ENCODE measurements around the gene SH3PXD2A.
A peak's percentile ranks its signal among the peaks of the same experiment; 100 is the strongest.
"Not testable (repeated sequence)": the region's sequence is repeated elsewhere in the genome, so short reads cannot be mapped to it uniquely, and the experiment has no call there.

Gene SH3PXD2A

DNA sequence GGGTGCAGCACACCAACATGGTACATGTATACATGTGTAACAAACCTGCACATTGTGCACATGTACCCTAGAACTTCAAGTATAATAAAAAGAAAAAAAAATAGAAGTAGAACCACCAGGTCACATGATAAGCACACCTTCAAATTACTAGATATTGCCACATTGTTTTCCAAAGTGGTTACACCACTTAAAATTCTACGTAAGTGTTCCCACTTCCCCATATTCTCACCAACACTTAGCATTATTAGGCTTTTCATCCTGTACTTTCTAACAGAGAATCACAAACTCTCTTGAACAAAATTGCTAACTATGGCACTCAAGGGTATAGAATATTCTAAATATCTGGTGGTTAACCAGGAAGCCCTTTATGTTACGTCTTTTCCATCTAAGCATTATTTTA lies 22.6 kb downstream of the SH3PXD2A start:
- DNase-seq: no peak

DNA sequence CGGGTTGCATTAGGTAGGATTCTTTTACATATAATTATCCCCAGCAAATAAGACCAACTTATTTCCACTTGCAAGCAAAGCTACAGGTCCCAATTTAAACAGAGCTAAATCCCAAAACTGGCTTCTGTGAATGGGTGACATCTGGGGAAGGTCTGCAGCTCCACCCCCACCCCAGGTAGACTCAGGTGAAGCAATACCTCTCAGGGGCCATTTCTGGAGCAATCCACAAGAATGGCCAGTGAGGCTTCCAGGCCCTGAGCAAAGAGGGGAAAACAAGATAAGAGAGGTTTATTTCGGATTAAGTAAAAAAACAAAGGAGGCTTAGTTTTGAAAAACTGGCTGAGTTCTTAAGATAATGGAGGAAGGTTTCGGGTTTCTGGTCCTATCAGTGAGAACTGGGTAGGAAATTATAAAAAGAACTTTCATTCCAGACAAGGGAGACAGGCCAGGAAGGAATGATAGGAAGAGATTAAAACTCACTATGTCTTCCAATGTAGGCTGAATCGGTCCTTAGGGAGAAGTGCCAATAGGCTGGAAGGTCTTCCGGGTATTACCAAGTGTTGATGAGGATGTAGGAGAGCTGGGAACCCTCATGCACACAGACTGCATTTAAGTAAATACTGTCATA lies 25.4 kb downstream of the SH3PXD2A start:
- no peak for DNase-seq

DNA sequence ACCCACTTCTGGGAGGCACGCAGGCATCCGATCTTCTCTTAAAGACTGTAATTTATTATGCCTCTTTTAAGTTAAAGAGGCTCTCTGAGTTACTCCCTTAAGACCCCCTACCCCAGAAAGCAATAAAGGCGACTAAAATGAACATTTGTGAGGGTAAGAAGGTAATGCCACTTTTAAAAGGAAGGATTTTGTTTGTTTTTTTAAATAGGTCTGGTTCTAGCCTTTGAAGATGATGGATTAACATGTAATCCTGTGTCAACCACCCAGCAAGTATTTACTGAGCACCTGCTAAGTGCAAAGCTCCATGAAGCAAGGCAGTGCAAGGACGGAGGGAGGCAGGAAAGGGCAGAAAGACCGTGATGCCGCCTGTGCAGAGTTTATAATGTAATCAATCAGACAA lies 26.1 kb downstream of the SH3PXD2A start:
- no peak for DNase-seq

DNA sequence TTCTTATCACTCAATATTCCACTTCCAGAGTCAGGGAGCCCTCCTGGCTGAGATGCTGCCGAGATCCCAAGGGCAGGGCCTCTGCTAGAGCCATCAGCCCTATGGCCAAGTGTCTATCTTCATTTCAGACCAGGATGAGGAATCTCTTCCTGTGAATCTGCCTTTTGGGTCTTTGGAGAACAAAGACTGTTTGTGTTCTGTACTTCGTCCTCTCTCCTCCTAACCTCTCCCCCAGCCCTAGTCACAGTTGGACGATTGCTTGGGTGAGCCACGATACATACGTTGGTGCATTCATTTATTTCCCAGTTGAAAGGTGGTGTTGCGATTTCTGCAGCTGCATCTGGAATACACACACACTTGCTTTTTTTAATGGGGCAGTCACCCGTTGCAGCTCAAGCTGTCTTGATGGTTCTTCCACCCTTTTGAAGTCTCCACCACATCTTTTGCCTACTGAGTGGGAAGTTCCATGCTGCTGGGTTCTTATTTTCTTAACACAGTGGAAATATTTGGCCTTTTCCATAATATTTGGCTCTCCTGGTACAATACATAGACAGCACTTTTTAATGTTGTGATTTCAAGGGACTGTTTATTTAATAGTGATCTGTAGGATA lies 26.7 kb downstream of the SH3PXD2A start:
- no peak for DNase-seq

DNA sequence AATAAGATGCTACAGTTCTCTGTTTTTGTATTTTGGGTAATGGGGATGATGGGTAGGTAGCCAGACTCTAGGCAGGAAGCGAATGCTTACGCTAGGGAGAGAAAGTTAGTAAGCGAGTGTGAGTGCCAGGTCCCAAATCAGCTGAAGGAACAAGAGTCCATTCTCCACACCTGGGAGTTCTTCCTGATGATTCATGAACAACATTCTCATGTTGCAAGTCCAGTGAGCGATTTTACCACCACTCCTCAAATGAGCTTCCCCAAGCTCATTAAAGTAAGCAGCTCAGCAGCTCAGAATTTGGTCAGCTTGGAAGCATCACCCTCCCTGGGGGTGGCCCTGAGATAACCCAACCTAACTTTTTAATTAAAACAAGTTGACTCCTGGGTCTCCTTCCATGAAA lies 27.3 kb downstream of the SH3PXD2A start:
- DNase-seq: no peak

DNA sequence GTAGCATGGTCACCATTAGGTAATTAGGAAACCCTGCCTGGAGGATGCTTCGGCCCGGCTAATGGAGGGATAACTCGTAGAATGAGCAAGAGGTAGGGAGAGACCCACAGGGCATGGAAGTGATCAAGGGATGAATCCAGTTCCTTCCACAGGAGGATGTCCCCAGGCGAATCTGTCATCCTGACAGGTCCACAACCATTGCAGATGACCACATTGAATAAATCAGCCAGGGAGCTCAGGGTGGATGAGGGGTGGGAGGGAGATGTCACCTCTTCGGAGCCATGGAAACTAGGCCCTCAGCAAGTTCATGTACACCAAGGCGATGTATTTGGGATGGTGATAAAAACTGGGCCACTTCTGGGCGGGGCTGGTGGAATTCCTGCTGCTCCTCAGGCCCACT lies 28.5 kb downstream of the SH3PXD2A start:
- no peak for DNase-seq

DNA sequence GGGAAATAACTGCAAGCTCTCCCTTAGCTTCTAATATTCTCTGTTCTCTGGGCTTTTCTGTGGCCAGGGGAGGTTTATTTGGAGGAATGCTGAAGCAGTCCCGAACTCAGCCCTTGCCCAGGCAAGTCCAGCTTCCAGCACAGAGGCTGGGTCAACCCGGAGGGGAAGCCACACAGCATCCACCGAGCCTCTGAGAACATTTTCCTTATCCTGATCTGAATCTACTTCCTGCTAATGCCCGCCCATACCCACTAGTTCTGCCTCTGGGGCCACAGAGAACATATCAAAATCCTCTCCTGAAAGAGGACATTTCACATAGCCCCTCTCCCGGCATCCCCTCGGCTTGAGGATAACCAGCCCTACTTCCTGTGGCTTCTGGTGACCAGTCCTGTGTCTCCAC lies 31.1 kb downstream of the SH3PXD2A start:
- no peak for DNase-seq

DNA sequence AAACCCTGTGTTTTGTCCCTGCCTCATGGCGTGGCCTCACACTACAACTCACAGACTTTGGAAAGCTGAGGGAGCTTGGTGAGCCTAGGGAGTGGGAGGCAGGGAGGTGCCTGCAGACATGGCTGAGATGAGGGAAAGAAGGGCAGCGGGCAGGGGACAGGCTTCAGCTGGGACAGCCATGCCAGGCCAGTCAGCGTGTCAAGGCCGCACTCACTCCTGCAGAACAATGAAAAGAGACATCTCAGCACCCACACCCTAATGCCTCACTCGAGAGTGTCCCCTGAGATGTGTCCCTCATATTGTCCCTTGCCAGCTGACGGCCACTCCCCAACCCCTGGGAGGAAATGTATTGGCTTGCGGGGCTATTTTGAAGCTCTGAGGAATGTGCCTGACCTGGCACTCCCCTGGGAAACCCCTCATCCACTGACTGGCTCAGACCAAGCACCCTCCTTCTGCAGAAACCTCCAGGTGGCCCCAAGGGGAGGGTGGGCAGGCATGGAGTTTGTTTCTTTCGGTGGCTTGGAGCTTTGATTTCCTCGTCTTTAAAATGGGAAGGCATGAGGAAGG lies 31.6 kb downstream of the SH3PXD2A start:
- no peak for DNase-seq

DNA sequence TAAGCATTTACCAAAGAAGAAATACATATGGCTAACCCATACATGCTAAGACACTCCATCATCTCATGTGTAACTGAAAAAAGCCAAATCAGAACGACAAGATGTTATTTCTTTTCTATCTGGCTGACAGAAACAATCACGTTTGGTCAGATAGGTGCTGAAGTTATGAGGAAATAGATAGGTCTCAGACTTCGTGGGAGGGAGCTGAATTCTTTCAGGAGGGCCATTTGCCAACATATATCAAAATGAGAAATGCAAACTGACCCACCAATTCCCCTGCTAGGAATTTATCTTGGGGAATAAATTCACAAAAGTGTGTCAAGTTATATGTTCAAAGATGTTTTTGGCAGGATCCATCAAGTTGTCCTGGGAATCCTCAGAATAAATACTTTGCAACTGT lies 32.6 kb downstream of the SH3PXD2A start:
- no peak for DNase-seq

DNA sequence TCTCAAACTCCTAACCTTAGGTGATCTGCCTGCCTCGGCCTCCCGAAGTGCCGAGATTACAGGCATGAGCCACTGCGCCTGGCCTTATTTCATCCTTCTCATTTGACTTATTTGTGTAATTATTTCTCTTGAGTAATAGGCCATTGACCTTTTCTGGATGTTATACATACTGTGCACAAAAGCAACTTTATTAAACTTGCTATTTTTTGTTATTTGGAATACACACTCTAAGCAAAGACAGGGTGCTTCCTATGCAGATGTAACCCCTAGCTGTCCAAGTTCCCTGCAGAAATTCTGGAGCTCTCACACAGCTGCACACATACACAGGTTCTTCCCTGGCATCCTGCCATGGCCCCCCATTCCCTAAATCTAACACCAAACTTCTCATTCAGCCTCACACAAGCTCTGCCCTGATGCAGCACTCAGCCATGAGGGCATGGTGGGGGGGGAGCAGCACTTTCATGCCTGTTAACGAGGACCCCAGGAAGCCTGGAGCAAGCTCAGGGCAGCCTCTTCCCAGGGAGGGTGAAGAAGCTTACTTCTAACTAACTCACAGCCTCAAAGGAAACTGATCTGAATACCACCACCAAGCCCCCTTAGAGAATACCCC lies 33.2 kb downstream of the SH3PXD2A start:
- DNase-seq: no peak

DNA sequence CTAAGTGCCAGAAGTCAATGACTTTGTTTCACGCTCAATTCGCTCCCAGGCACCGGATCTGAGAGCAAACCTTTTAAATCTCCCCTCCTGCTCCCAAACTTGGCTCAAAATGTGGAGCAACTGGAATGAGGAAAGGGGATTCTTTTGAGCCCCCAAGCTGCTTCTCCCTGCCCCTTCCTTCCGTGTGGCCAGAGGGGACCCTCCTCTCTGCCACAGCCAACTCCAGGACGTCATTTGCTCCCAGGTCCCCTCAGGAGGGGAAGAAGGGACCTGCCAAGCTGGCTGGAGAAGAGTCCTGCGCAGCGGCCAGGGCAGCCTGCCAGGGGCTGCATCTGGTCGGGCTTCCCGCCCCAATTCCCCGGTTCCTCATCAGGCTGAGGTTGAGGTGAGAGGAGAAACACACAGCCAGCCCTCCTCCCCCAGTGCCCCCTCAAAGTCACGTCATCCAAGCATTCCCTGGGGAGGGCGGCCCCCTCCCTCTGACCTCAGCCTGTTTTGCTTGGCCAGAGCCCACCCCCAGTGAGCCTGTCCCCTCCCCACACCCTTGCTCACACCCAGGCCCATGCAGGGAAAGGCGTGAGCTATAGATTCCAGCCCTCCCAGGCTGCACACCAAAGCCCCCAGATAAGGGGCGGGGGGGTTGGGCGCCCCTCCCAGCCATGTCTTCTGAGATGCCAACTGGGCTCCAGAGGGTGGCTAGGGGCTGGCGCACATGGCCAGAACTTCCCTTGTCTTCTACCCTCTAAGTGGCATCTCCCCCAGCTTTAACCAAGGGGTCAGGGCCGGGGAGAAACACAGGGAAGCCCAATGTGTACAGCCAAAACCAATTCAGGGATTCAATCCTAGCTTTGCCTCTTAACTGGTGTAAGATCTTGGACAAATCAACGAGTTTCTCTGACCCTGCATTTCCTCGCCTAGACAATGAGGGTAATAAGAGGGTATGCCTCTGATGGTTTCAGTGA lies 35.0 kb downstream of the SH3PXD2A start:
- peak; percentile 93 for DNase-seq

DNA sequence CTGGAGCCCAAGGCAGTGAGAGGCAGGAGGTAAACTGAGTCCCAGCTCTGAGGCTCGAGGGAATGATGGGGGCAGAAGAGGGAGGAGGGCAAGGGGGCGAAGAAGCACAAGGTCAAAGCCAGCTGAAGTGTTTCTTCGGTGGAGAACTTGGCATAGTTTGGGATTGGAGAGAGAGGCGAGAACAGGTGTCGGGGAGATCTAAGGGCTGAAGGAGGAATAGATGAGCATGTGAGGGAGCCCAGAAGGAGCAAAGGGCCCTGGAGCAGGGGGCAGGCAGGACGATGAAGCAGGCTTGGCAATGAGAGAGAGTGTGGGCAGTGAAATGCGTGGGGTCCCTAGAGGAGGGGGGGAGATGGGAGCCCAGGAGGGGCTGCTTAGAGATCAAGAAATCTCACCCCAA lies 35.9 kb downstream of the SH3PXD2A start:
- DNase-seq: no peak

DNA sequence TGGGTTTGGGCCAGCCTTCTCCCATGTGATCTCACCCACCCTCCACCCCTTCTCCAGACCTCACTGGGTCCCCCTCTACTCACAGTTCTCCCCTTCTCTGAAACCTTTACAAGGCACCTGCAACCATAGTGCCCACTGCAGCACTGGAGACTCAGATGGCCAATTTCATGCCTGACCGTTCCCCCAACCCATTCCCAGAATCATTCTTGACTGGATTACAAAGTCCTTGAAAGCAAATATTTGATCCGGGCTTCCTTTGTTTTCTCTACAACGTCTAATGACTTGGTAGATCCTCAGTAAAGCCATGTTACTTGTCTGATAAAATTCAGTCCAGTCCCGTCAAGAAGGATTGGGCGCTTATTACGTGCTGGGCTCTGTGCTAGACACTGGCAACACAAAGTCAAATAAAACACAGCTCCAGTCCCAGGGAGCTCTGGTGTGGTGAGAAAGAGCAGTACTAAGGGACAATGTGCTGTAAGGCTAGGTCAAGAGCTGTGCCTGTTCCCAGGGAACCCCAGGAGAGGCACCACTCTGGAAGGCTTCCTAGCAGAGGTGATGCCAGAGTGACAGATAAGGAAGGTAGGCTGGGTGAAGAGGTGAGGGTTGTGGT lies 36.5 kb downstream of the SH3PXD2A start:
- no peak for DNase-seq

DNA sequence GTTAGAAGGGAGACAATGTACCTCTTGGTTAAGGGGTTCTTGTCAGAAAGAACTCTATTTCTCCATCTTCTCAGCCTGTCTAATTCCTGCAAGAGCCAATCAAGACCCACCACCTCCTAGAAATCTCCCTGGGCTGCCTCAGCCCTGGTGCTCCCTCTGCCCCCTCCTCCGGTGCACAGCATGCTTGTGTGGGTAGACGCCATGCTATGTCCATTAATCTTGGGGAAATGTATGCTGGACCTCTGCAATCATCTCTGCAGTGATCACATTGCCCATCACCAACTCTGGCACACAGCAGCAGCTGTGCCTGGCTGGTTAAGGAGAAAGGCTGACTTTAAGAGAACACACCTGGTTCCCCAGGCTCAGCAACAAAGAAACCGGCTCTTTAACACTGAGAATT lies 37.3 kb downstream of the SH3PXD2A start:
- DNase-seq: no peak

DNA sequence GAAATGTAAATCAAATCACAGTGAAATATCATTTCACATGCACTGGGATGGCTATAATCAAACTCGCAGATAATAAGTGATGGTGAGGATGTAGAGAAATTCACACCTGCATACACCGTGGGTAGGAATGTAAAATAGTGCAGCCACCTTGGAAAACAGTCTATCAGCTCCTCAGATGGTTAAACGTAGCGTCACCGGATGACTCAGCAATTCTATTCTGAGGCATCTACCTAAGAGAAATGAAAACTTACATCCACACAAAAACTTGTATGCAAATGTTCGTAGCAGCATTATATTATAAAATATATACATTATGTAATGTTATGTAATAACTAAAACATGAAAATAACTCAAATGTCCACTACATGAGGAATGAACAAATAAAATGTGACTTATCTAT lies 38.9 kb downstream of the SH3PXD2A start:
- DNase-seq: no peak

DNA sequence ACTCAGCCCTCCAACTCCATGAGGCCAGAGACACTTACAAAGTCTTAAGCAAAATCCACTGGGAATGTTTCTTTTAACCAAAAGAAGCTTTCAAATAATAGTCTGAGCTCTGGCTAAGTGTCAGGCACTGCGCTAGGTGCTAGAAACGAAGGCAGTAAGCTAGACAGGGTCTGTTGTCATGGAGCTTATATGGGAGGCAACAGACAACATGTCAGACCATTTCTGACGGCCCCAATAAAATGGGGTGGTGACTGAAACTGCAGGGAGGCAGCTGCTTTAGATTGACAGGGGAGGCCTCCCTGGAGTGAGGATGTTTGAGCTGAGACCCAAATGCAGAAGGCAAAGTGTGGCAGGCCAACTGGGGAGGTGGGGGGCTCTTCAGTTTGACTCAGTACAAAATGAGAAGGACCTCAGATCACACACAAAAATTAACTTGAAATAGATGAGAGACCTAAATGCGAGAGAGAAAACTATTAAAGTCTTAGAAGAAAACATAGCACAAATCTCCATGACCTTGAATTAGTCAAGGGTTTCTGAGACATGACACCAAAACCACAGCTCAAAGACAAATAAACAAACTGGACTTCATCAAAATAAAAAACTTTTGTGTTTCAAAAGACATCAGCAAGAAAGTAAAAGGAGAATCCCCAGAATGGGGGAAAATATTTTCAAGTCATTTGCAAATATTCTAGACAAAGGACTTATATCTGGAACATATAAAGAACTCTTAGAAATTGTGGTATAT lies 40.6 kb downstream of the SH3PXD2A start:
- DNase-seq: no peak

DNA sequence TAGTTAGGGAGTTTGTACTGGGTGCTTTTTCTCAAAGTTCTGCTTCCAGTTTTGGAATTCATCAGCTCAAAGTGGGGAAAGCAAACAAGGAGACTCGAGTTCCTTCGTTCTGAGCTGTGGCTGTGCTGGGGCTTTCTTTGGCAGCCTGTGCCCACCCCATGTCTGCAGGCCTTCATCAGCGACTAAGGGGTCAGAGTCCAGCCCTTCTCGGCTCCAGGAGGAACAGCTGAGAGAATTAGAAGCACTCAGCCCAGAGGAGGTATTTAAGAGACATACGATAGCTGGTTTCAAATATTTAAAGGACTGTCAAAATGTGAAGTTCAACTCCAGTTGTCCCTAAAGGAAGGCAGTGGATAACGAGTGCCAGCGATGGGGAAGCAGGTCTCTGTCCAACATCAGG lies 41.3 kb downstream of the SH3PXD2A start:
- DNase-seq: no peak

DNA sequence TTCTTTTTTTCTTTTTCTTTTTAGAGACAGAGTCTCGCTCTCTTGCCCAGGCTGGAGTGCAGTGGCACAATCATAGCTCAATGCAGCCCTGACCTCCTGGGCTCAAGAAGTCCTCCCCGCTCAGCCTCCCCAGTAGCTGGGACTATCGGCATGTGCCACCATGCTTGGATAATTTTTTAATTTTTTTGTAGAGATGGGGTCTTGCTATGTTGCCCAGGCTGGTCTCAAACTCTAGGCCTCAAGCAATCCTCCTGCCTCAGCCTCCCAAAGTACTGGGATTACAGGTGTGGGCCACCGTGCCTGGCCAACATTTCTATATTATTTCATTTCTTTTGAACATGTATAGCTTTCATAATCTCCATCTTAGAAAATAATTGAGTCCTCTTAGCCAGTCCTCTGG lies 42.1 kb downstream of the SH3PXD2A start:
- DNase-seq: not testable (repeated sequence)

DNA sequence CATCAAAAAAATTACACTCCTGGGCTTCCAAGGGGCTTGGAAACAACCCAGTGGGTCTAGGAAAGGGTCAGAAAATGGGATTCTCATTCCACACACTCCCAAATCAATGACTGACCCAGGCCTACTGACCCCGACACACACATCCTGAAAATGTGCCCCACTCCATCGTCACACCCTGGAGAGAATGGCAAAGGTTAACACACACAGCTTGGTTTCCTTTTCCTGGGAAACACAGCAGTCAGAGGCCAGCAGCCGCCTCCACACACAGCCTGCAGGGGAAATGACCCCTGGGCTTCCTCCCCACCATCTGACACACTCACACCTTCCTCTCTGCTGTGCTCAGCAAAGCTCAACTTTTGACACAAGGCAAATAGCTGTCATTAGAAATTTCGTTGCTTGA lies 42.9 kb downstream of the SH3PXD2A start:
- no peak for DNase-seq

DNA sequence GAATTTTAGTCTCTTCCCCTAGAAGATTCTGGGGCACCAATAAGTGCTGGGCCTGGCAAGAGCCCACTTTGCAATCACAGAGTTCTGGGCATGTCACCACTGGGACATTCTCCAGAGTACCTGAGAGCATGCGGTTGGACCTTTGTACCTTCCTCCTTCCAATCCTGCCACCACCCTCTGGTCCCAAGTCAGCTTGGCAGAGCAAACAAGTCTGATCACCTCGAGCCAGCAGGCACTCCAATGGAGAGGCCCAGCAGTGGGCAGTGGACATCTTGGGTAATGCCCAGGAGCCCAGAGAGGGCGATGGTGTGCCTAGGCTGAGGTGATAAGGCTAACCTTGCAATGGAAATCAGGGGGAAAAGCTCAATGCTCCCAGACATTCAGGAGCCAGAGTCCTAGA lies 43.4 kb downstream of the SH3PXD2A start:
- no peak for DNase-seq

DNA sequence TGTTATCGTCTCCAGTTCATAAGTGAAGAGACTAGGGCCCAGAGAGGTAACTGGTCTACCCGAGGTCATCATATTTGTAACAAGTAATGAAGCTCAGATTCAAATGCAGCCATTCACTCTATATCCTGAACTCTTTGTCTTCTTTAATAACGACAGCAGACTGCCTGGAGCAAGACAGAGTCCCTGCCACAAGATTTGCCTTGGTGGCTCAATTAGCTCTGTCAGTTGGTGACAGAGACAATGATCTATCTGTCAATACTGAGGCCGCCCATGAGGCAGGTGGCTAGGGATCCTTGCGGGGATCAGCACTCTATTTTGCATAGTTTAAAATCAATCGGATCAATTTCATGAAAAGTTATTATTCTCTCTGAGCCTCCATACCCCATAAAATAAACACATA lies 43.9 kb downstream of the SH3PXD2A start:
- no peak for DNase-seq

DNA sequence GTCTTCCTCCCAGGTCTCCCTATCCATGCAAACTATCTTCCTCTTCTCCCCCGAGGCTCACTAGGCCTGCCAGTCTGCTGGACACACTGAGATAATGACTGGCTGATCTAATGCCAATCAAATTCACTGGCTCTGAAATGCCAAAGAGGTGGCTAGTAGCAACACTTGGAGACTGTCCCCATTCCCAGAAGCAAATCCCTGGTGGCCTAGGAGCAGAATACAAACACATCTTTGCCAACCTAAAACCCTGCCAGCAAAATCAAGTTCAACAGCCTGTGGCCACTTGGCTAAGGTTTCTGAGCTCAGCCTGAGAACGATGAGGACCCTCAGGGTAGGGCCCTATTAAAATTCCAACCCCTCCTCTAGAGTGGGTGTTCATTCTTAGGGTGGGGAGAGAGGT lies 46.6 kb downstream of the SH3PXD2A start:
- no peak for DNase-seq
